ENCODE measurements around the gene DNAJB1. TPM values are rescaled to one million over a fixed set of nuclear protein-coding genes. Genes with fewer than 3 reads are reported as not detected.

Gene DNAJB1
- total and polyA plus RNA-seq, 2 of the 4 experiments (the other 2 are of a cell fraction), result 88.2 to 95.4 TPM

GRCh38 chr19:14507704-14508542 lies 10.3 kb downstream of the DNAJB1 start (continued):
- TF ChIP-seq FOS (IDR thresholded peaks at IDR 0.05; ENCODE audit: low read depth, low read length), result no peak
- TF ChIP-seq CHD1 (IDR thresholded peaks at IDR 0.05; ENCODE audit: low read depth, low read length), result no peak

GRCh38 chr19:14505488-14506239 lies 12.5 kb downstream of the DNAJB1 start:
- Histone ChIP-seq H3K9ac (ENCODE audit: low read depth, low read length) (peak overlapping the region; percentile 68), H2AFZ (replicated peaks; ENCODE audit: low read length, poor library complexity) (peak overlapping the region; percentile 96), H2BK5ac (ENCODE audit: low read depth, low read length, poor library complexity, severe bottlenecking) (peak overlapping the region; percentile 96), H4K5ac (ENCODE audit: low read depth, low read length) (peak overlapping the region; percentile 84), H3K9me3 (ENCODE audit: control insufficient read depth, insufficient read depth, low read length) (no peaks in the 10 kb centered on the region), H3K36me3 (ENCODE audit: control insufficient read depth, insufficient read depth, low read length) (no peaks in the 10 kb centered on the region), H3K27me3 (ENCODE audit: control insufficient read depth, insufficient read depth, low read length) (no peaks in the 10 kb centered on the region), H3K4me1 (ENCODE audit: control insufficient read depth, insufficient read depth, low read length) (peaks cover 17% of the 10 kb centered on the region), H3K56ac (ENCODE audit: extremely low read depth, insufficient read depth, low read length) (peak overlapping the region; percentile 80), H3K4me2 (ENCODE audit: low read depth, low read length) (peak overlapping the region; percentile 12; the same call in 1 of the 2 replicates), H3K4ac (ENCODE audit: low read depth, low read length) (peak overlapping the region; percentile 87), H3K9me1 (ENCODE audit: insufficient read depth, low read length) (0 out of 2 replicates have a peak, but pooled peaks cover 7% of the 10 kb centered on the region), H2BK20ac (ENCODE audit: low read depth, low read length) (peak overlapping the region; percentile 66), H2BK15ac (ENCODE audit: low read depth, low read length) (peak overlapping the region; percentile 86; the same call in 2 of the 3 replicates), H4K8ac (ENCODE audit: low read depth in 2 of 2, low read length in 2 of 2) (peak overlapping the region; percentile 86 to 96), H4K91ac (ENCODE audit: insufficient read depth, low read depth, low read length) (peak overlapping the region; percentile 86), H3K4me3 (ENCODE audit: insufficient read depth, low read depth, low read length) (no peak overlapping the region), H3K18ac (ENCODE audit: low read depth, low read length) (peak overlapping the region; percentile 43), H3K79me1 (ENCODE audit: low read depth in 1 of 2, low read length in 2 of 2) (peaks cover 0 to 6% of the 10 kb centered on the region in 2 experiments; a peak in 1 of 4 replicates), H4K20me1 (ENCODE audit: insufficient read depth, low read length) (no peaks in the 10 kb centered on the region), H2AK9ac (replicated peaks; ENCODE audit: low read depth, low read length, poor library complexity) (peak overlapping the region; percentile 98), H3K14ac (replicated peaks; ENCODE audit: low read depth, low read length) (peak overlapping the region; percentile 57), H2AK5ac (ENCODE audit: low read depth, low read length) (peak overlapping the region; percentile 92), H3K23ac (ENCODE audit: low read depth, low read length) (peak overlapping the region; percentile 63), H3K27ac (ENCODE audit: insufficient read depth, low read length) (peak overlapping the region; percentile 86), H2BK120ac (ENCODE audit: low read depth, low read length) (peak overlapping the region; percentile 88)
- in situ Hi-C loops (cut with MboI; ENCODE audit: low sequenced_read_pairs), result no loop called here
- POLR2A ChIA-PET (ENCODE audit: unreplicated experiment), result no interaction called here
- dilution Hi-C loops (cut with HindIII; ENCODE audit: low sequenced_read_pairs, unreplicated experiment), result no loop called here
- ATAC-seq (ENCODE audit: low read depth) (peak; percentile 68), DNase-seq (peak; percentile 76)
- intact Hi-C loops (cut with micrococcal nuclease), result no loop called here
- CTCF ChIA-PET, result interaction anchor here (0.5 to 0.8 kb wide), 2 partner anchors 18 to 29 kb away, joined by 4 to 6 read pairs; no protein-coding TSS in a partner anchor
- no TSS peak for BruUV-seq (replicated peaks)
- WGBS, 2 experiments (ENCODE audit: extremely low coverage in 2 of 2, insufficient read length in 1 of 2), result no CpG with 5 or more reads among the region's 19 CpGs
- TF ChIP-seq MAFK (IDR thresholded peaks at IDR 0.05; ENCODE audit: low read depth, low read length) (no peak), CTCF (conservative IDR thresholded peaks at IDR 0.05; ENCODE audit: low read depth, low read length) (peak; percentile 59), CEBPB (IDR thresholded peaks at IDR 0.05; ENCODE audit: low read depth, low read length) (no peak), ELK1 (IDR thresholded peaks at IDR 0.05; ENCODE audit: borderline replicate concordance, low read depth, low read length) (no peak), FOS (IDR thresholded peaks at IDR 0.05; ENCODE audit: low read depth, low read length) (no peak), NFE2L2 (IDR thresholded peaks at IDR 0.05; ENCODE audit: low read depth, low read length) (no peak), MAZ (IDR thresholded peaks at IDR 0.05; ENCODE audit: borderline replicate concordance, low read depth, low read length) (peak; percentile 6; the same call in 1 of the 2 replicates)
- TF ChIP-seq, protein P1, sequence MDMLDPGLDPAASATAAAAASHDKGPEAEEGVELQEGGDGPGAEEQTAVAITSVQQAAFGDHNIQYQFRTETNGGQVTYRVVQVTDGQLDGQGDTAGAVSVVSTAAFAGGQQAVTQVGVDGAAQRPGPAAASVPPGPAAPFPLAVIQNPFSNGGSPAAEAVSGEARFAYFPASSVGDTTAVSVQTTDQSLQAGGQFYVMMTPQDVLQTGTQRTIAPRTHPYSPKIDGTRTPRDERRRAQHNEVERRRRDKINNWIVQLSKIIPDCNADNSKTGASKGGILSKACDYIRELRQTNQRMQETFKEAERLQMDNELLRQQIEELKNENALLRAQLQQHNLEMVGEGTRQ (IDR thresholded peaks at IDR 0.05; ENCODE audit: low read depth, low read length), result no peak

Data from IMR-90 (cell line).